ENCODE results near the gene ZP2.

ZP2 gene

GRCh38 chr16:21150375-21151001 lies 60.9 kb downstream of the ZP2 start, which contains the start of gene DNAH3:
DNAH3 (minus strand) TSS chr16:21150846; CDS start chr16:21150319, 527 bp downstream.
- Histone ChIP-seq H3K27me3 (ENCODE audit: insufficient read depth, low read depth, severe bottlenecking) (no peaks in the 10 kb centered on the region), H3K4me3 (ENCODE audit: low read depth, low read length) (no peak within 1 kb of the TSS), H3K27ac (no peak within 1 kb of the TSS), H3K36me3 (no peaks in the 10 kb centered on the region), H3K9me3 (ENCODE audit: severe bottlenecking) (no peaks in the 10 kb centered on the region)
- no peak for TF ChIP-seq CTCF (IDR thresholded peaks at IDR 0.05; ENCODE audit: low read depth, low read length)
- no peak for DNase-seq
